Transverse colon (tissue), 4 donors: ENCODE results near the gene BPIFB2. TPM values are rescaled to one million over a fixed set of nuclear protein-coding genes. Genes with fewer than 3 reads are reported as not detected.

Source experiments
- DNase-seq: peaks from one replicate; pipeline ENCODE4 v3.0.0-alpha.2; 2019
- H3K27ac ChIP-seq, 4 donors: fragments of 200-600 bp; sonication (generic); 2 replicates each; pipeline ENCODE4 v1.5.1; 2016 to 2018; ENCODE audit warnings: inconsistent platforms in 4 of 4
- H3K27me3 ChIP-seq: fragments of 200-600 bp; sonication (generic); 2 replicates; pipeline ENCODE4 v1.5.1; 2017; ENCODE audit warnings: inconsistent platforms
- H3K36me3 ChIP-seq, 4 donors: fragments of 200-600 bp; sonication (generic); 2 replicates each; pipeline ENCODE4 v1.5.1; 2017 to 2019; ENCODE audit warnings: inconsistent platforms in 4 of 4
- H3K4me1 ChIP-seq, 4 donors: fragments of 200-600 bp; sonication (generic); 2 replicates each; pipeline ENCODE4 v1.5.1; 2017 to 2020; ENCODE audit warnings: inconsistent platforms in 4 of 4
- H3K4me3 ChIP-seq, 4 donors: fragments of 200-600 bp; sonication (generic); 1 replicate in 1 of 4; 2 replicates in 3 of 4; pipeline versions ENCODE4 v1.5.1 to v1.6.1; 2017 to 2019; ENCODE audit warnings: inconsistent platforms in 4 of 4
- H3K9me3 ChIP-seq, 2 donors: fragments of 200-600 bp; sonication (generic); 2 replicates each; pipeline ENCODE4 v1.5.1; 2017 to 2019; ENCODE audit warnings: inconsistent platforms in 2 of 2
- CTCF ChIP-seq, 5 experiments: fragments of 200-600 bp in 3 of 5; fragments of 450-650 bp in 2 of 5; sonication (generic) in 3 of 5; IDR thresholded peaks; 1 replicate in 2 of 5; 2 replicates in 3 of 5; pipeline ENCODE4 v1.5.1; 2016 to 2017; ENCODE audit warnings: antibody characterized with exemption in 5 of 5, inconsistent platforms in 3 of 5, mild to moderate bottlenecking in 2 of 5, moderate library complexity in 1 of 5
- EP300 ChIP-seq: sonication (generic); formaldehyde crosslinking; IDR thresholded peaks from one replicate; pipeline ENCODE4 v1.6.1; 2017; ENCODE audit warnings: antibody characterized with exemption, low read depth
- POLR2A ChIP-seq: fragments of 450-650 bp; IDR thresholded peaks from one replicate; pipeline ENCODE4 v1.6.1; 2016; ENCODE audit warnings: antibody characterized with exemption, mild to moderate bottlenecking, moderate library complexity
- POLR2AphosphoS5 ChIP-seq, 3 donors: sonication (generic); formaldehyde crosslinking; IDR thresholded peaks; one replicate each; pipeline ENCODE4 v1.6.1; 2016; ENCODE audit warnings: antibody characterized with exemption in 3 of 3
- WGBS, 2 donors: methylation state at CpG; one replicate each; pipeline ENCODE4 v1.1.5; 2018; ENCODE audit warnings: low coverage in 1 of 2; 5-methylcytosine and 5-hydroxymethylcytosine counted together
- in situ Hi-C, 4 donors: fragments of 200-750 bp; cut with MboI; loops; one replicate each; pipeline versions ENCODE4 v1.15.0 to v1.15.1; 2017; ENCODE audit warnings: low sequenced_read_pairs in 3 of 4, low pct_ligation_motif_present in 1 of 4, low pct_unique_long_range_greater_than_20kb in 1 of 4
- intact Hi-C: fragments of 100-400 bp; cut with DNase I; formaldehyde crosslinking; loops from one replicate; pipeline ENCODE4 v1.15.1; 2023; ENCODE audit warnings: low total_unique reads
- total RNA-seq, 4 donors: library from RNA; depleted of rRNA; stranded (reverse); fragments of >200 nt; gene quantifications; one replicate each; pipeline ENCODE4 v1.1.0, GENCODE V29; 2016

Gene BPIFB2
- total RNA-seq, 4 donors from 2014 or later = not detected

- DNase-seq = no peak
- intact Hi-C loops = no loop called here
- no peak for TF ChIP-seq EP300
- TF ChIP-seq POLR2AphosphoS5 (IDR thresholded peaks at IDR 0.05) = no peak
- no peak for TF ChIP-seq CTCF (IDR thresholded peaks at IDR 0.05)
- TF ChIP-seq POLR2A = no peak
- Histone ChIP-seq H3K36me3 (no peaks in the 10 kb centered on the region), H3K27me3 (no peaks in the 10 kb centered on the region), H3K4me1 (no peaks in the 10 kb centered on the region), H3K4me3 (no peak overlapping the region), H3K27ac (no peak overlapping the region), H3K9me3 (no peaks in the 10 kb centered on the region)
- 58% methylated on average over 3 of the region's 3 CpGs; no CpG with 5 or more reads in 1 of the 2 donors for WGBS, 2 donors
- in situ Hi-C loops = no loop called here
Observed at GRCh38 chr20:33021879-33022278, 14.4 kb downstream of the BPIFB2 start.

GRCh38 chr20:33022289-33022688 is 14.8 kb downstream of the BPIFB2 start:
- TF ChIP-seq CTCF (IDR thresholded peaks at IDR 0.05) (no peak), EP300 (no peak), POLR2A (no peak), POLR2AphosphoS5 (IDR thresholded peaks at IDR 0.05) (no peak)
- DNase-seq = no peak
- in situ Hi-C loops (no loop called here), intact Hi-C loops (no loop called here)
- Histone ChIP-seq H3K27ac (no peak overlapping the region), H3K9me3 (no peaks in the 10 kb centered on the region), H3K27me3 (no peaks in the 10 kb centered on the region), H3K4me1 (no peaks in the 10 kb centered on the region), H3K4me3 (no peak overlapping the region), H3K36me3 (no peaks in the 10 kb centered on the region)
- WGBS, 2 donors = 60% methylated on average over 4 of the region's 4 CpGs; no CpG with 5 or more reads in 1 of the 2 donors

- in situ Hi-C loops (no loop called here), intact Hi-C loops (no loop called here)
- no peaks in the 10 kb centered on the region for H3K9me3 ChIP-seq
- WGBS, 2 donors = 20 to 67% methylated on average over 1 to 7 of the region's 7 CpGs
- H3K4me1 ChIP-seq = no peaks in the 10 kb centered on the region
- DNase-seq = no peak
- TF ChIP-seq EP300 (no peak), POLR2AphosphoS5 (IDR thresholded peaks at IDR 0.05) (no peak), POLR2A (no peak), CTCF (IDR thresholded peaks at IDR 0.05) (no peak)
- no peaks in the 10 kb centered on the region for H3K27me3 ChIP-seq
- no peak overlapping the region for H3K4me3 ChIP-seq
- H3K27ac ChIP-seq = no peak overlapping the region
- H3K36me3 ChIP-seq = no peaks in the 10 kb centered on the region
Observed at GRCh38 chr20:33022694-33023438, 15.4 kb downstream of the BPIFB2 start.

- no peak overlapping the region for H3K4me3 ChIP-seq
- H3K36me3 ChIP-seq = no peaks in the 10 kb centered on the region
- H3K27me3 ChIP-seq = no peaks in the 10 kb centered on the region
- in situ Hi-C loops = no loop called here
- no peaks in the 10 kb centered on the region for H3K9me3 ChIP-seq
- intact Hi-C loops = no loop called here
- TF ChIP-seq CTCF (IDR thresholded peaks at IDR 0.05) (no peak), POLR2AphosphoS5 (IDR thresholded peaks at IDR 0.05) (no peak), POLR2A (no peak), EP300 (no peak)
- DNase-seq = no peak
- no peak overlapping the region for H3K27ac ChIP-seq
- H3K4me1 ChIP-seq = no peaks in the 10 kb centered on the region
- WGBS, 2 donors = 0 to 68% methylated on average over 1 to 6 of the region's 6 CpGs
Observed at GRCh38 chr20:33023439-33024242, 16.1 kb downstream of the BPIFB2 start.
